A549 (cell line): Measurements from ENCODE around the gene OPRL1. TPM values are rescaled to one million over a fixed set of nuclear protein-coding genes. Genes with fewer than 3 reads are reported as not detected.

Source experiments
- ATAC-seq, 2 experiments: fragments of 200-7000 bp in 1 of 2; fragments of >200 bp in 1 of 2; cut with Nextera tagmentation in 1 of 2; cut with Tn5 transposase in 1 of 2; 3 replicates each; pipeline versions ENCODE4 v1.8.0 to v1.9.1; 2018 to 2020; ENCODE audit warnings: mild to moderate bottlenecking in 1 of 2, moderate library complexity in 1 of 2
- CTCF ChIA-PET: fragments of 300-600 bp; sonication (Branson Sonifier 250); formaldehyde crosslinking; extraction: SDS; loops from one replicate; lab custom pipeline; 2021; ENCODE audit warnings: antibody characterized with exemption, inconsistent platforms; lab: Yijun Ruan, JAX
- POLR2A ChIA-PET: fragments of 350-600 bp; formaldehyde crosslinking; extraction: SDS; loops from one replicate; lab custom pipeline; 2021; ENCODE audit warnings: antibody characterized with exemption, inconsistent platforms; lab: Yijun Ruan, JAX
- DNase-seq, 2 experiments: peaks; one replicate each; pipeline versions ENCODE4 v3.0.0 to v3.0.0-alpha.2; 2011 to 2016; ENCODE audit warnings: low read depth in 1 of 2, low spot score in 1 of 2
- FAIRE-seq: peaks from 2 replicates; lab custom pipeline; 2011; peaks lifted over from hg19 to GRCh38; lab: Jason Lieb, UNC
- H3K27ac ChIP-seq, 2 experiments: fragments of >200 bp; sonication (Bioruptor Twin); formaldehyde crosslinking; 3 replicates each; pipeline ENCODE4 v1.5.1; 2016 to 2017
- H3K4me1 ChIP-seq: fragments of >200 bp; sonication (Bioruptor Twin); formaldehyde crosslinking; 3 replicates; pipeline ENCODE4 v1.6.1; 2016
- H3K4me2 ChIP-seq: fragments of >200 bp; sonication (Bioruptor Twin); formaldehyde crosslinking; 3 replicates; pipeline ENCODE4 v1.6.1; 2016
- H3K4me3 ChIP-seq: fragments of >200 bp; sonication (Bioruptor Twin); formaldehyde crosslinking; 3 replicates; pipeline ENCODE4 v1.5.1; 2016
- H3K9me3 ChIP-seq: fragments of >200 bp; sonication (Bioruptor Twin); formaldehyde crosslinking; 3 replicates; pipeline ENCODE4 v1.6.1; 2016
- BHLHE40 ChIP-seq: IDR thresholded peaks from 2 replicates; pipeline ENCODE4 v1.6.1; 2012; ENCODE audit warnings: low read depth, low read length, inconsistent platforms
- CBX2 ChIP-seq: fragments of 200-600 bp; sonication (generic); IDR thresholded peaks from 2 replicates; pipeline ENCODE4 v1.6.1; 2016; ENCODE audit warnings: low read depth, mild to moderate bottlenecking, borderline replicate concordance
- CEBPB ChIP-seq, 2 experiments: fragments of >200 bp in 1 of 2; sonication (Bioruptor Twin) in 1 of 2; formaldehyde crosslinking in 1 of 2; IDR thresholded peaks; 2 replicates each; pipeline ENCODE4 v1.6.1; 2012 to 2016
- CHD4 ChIP-seq: fragments of 200-600 bp; sonication (generic); IDR thresholded peaks from 2 replicates; pipeline ENCODE4 v1.6.1; 2016; ENCODE audit warnings: antibody characterized with exemption, mild to moderate bottlenecking, borderline replicate concordance
- CTCF ChIP-seq: fragments of >200 bp; sonication (Bioruptor Twin); formaldehyde crosslinking; IDR thresholded peaks from 3 replicates; pipeline ENCODE4 v1.5.1; 2016
- ESRRA ChIP-seq: fragments of 150-350 bp; IDR thresholded peaks from 2 replicates; pipeline ENCODE4 v1.6.1; 2014; ENCODE audit warnings: mild to moderate bottlenecking, low read length, borderline replicate concordance
- FOSL2 ChIP-seq, 2 experiments: fragments of 450-650 bp in 1 of 2; fragments of >200 bp in 1 of 2; sonication (Bioruptor Twin) in 1 of 2; formaldehyde crosslinking; IDR thresholded peaks; 2 replicates each; pipeline versions ENCODE4 v1.5.0 to v1.6.1; 2016 to 2020; ENCODE audit warnings: mild to moderate bottlenecking in 1 of 2, moderate library complexity in 1 of 2
- HDAC2 ChIP-seq: fragments of 200-600 bp; sonication (generic); IDR thresholded peaks from 2 replicates; pipeline ENCODE4 v1.6.1; 2016
- HMGXB4 ChIP-seq: fragments of 250-450 bp; sonication (Bioruptor Pico); IDR thresholded peaks from 2 replicates; pipeline ENCODE4 v1.5.0; 2021; ENCODE audit warnings: mild to moderate bottlenecking, moderate library complexity, borderline replicate concordance
- HOXA7 ChIP-seq: fragments of 250-450 bp; sonication (Bioruptor Pico); IDR thresholded peaks from 2 replicates; pipeline ENCODE4 v1.5.0; 2020; ENCODE audit warnings: mild to moderate bottlenecking, moderate library complexity
- HOXB13 ChIP-seq: fragments of 250-450 bp; sonication (Bioruptor Pico); IDR thresholded peaks from 2 replicates; pipeline ENCODE4 v1.5.0; 2020; ENCODE audit warnings: low read depth, mild to moderate bottlenecking, moderate library complexity
- JUN ChIP-seq, 2 experiments: fragments of >200 bp; sonication (Bioruptor Twin); formaldehyde crosslinking; IDR thresholded peaks; 2 replicates in 1 of 2; 3 replicates in 1 of 2; pipeline ENCODE4 v1.6.1; 2016 to 2017
- JUNB ChIP-seq: fragments of >200 bp; sonication (Bioruptor Twin); formaldehyde crosslinking; IDR thresholded peaks from 2 replicates; pipeline ENCODE4 v1.6.1; 2016
- KDM1A ChIP-seq: fragments of 200-600 bp; sonication (generic); IDR thresholded peaks from 2 replicates; pipeline ENCODE4 v1.6.1; 2016; ENCODE audit warnings: low read depth, mild to moderate bottlenecking
- KDM5A ChIP-seq: fragments of 200-600 bp; sonication (generic); IDR thresholded peaks from 2 replicates; pipeline ENCODE4 v1.6.1; 2016; ENCODE audit warnings: antibody characterized with exemption, mild to moderate bottlenecking
- MAZ ChIP-seq: fragments of 150-350 bp; IDR thresholded peaks from 2 replicates; pipeline ENCODE4 v1.6.1; 2014; ENCODE audit warnings: antibody characterized with exemption, low read depth, low read length, borderline replicate concordance
- MYC ChIP-seq: IDR thresholded peaks from 2 replicates; pipeline ENCODE4 v1.6.1; 2012; ENCODE audit warnings: mild to moderate bottlenecking, inconsistent platforms, low read length, improper control_type of control experiment, borderline replicate concordance
- NR3C1 ChIP-seq: fragments of >200 bp; sonication (Bioruptor Twin); formaldehyde crosslinking; IDR thresholded peaks from 3 replicates; pipeline ENCODE4 v1.6.1; 2017
- PHF8 ChIP-seq: fragments of 200-600 bp; sonication (generic); IDR thresholded peaks from 2 replicates; pipeline ENCODE4 v1.6.1; 2016; ENCODE audit warnings: low read depth, mild to moderate bottlenecking, antibody characterized with exemption, moderate library complexity, borderline replicate concordance
- POLR2AphosphoS2 ChIP-seq: conservative IDR thresholded peaks from 2 replicates; pipeline ENCODE4 v1.6.1; 2012; ENCODE audit warnings: low read length, improper control_type of control experiment, inconsistent platforms
- RAD21 ChIP-seq, 2 experiments: fragments of >200 bp in 1 of 2; sonication (Bioruptor Twin) in 1 of 2; formaldehyde crosslinking in 1 of 2; IDR thresholded peaks in 1 of 2; conservative IDR thresholded peaks in 1 of 2; 2 replicates in 1 of 2; 3 replicates in 1 of 2; pipeline ENCODE4 v1.6.1; 2012 to 2018; ENCODE audit warnings: inconsistent platforms in 1 of 2
- RARB ChIP-seq: fragments of 250-450 bp; sonication (Bioruptor Pico); IDR thresholded peaks from 2 replicates; pipeline ENCODE4 v1.8.0; 2021; ENCODE audit warnings: mild to moderate bottlenecking, moderate library complexity
- RFX5 ChIP-seq: fragments of 450-650 bp; IDR thresholded peaks from 2 replicates; pipeline ENCODE4 v1.7.1; 2014; ENCODE audit warnings: antibody characterized with exemption, mild to moderate bottlenecking, moderate library complexity
- SREBF2 ChIP-seq: fragments of 450-650 bp; IDR thresholded peaks from 2 replicates; pipeline ENCODE4 v1.6.1; 2014; ENCODE audit warnings: mild to moderate bottlenecking, moderate library complexity
- TP53 ChIP-seq: fragments of 250-450 bp; sonication (Bioruptor Pico); IDR thresholded peaks from 2 replicates; pipeline ENCODE4 v1.5.0; 2021; ENCODE audit warnings: mild to moderate bottlenecking, moderate library complexity
- ZSCAN20 ChIP-seq: fragments of 250-450 bp; sonication (Bioruptor Pico); IDR thresholded peaks from 2 replicates; pipeline ENCODE4 v1.8.0; 2022; ENCODE audit warnings: mild to moderate bottlenecking, moderate library complexity
- WGBS: methylation state at CpG from one replicate; pipeline ENCODE4 v1.1.6; 2017; ENCODE audit errors: missing lambda C conversion rate; 5-methylcytosine and 5-hydroxymethylcytosine counted together
- polyA plus RNA-seq, 4 experiments: library from polyadenylated mRNA; depleted of rRNA in 3 of 4; stranded (reverse); fragments of >200 nt; fragmentation: RNase III in 1 of 4; extraction: RNeasy Plus Mini Kit Qiagen cat#74134 plus additional on column Dnase treatment in 1 of 4; gene quantifications; 2 replicates in 3 of 4; 3 replicates in 1 of 4; pipeline ENCODE4 v1.2.3, GENCODE V29; 2011 to 2017
- TF ChIP-seq, protein P1 (sequence below): IDR thresholded peaks from 2 replicates; pipeline ENCODE4 v1.6.1; 2012
- TF ChIP-seq, protein P2 (sequence below): IDR thresholded peaks from 2 replicates; pipeline ENCODE4 v1.6.1; 2012; ENCODE audit warnings: low read depth, borderline replicate concordance
- TF ChIP-seq, protein P3 (sequence below): fragments of 150-350 bp; IDR thresholded peaks from 2 replicates; pipeline ENCODE4 v1.6.1; 2014; ENCODE audit warnings: low read depth, mild to moderate bottlenecking, low read length

Gene OPRL1
- polyA plus RNA-seq, 2 of the 4 experiments (the other 2 are of a cell fraction) = 0.54 to 1.2 TPM

DNA sequence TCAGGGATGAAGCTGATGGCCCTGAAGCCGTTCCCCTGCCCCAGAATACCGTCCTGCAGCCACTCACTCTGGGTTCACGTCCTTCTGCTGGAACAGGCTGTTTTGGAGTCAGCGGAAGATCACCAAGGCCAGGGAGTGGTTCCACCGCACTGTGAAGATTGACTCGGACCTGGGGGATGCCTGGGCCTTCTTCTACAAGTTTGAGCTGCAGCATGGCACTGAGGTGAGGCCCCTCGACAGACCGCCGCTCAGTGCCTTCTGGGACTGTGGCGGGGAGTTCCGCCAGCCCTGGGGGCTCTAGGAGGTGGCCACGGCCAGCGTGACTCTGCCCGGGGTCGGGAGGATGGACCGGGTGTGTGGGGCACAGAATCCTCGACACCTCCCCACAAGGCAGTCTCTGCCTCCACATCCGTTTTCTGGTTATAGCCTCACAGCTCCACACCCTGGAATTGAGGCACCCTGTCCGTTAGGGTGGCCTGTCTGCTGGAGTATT lies 48.0 kb upstream of the OPRL1 start:
- WGBS = 91% methylated on average over 19 of the region's 19 CpGs
- Histone ChIP-seq H3K4me1 (0 out of 3 replicates have a peak, but pooled peaks cover 2% of the 10 kb centered on the region), H3K9me3 (no peaks in the 10 kb centered on the region), H3K4me2 (no peak overlapping the region), H3K27ac (no peak overlapping the region), H3K4me3 (no peak overlapping the region)
- POLR2A ChIA-PET = no interaction called here
- ATAC-seq = no peak
- no peak for DNase-seq
- TF ChIP-seq, protein P1, sequence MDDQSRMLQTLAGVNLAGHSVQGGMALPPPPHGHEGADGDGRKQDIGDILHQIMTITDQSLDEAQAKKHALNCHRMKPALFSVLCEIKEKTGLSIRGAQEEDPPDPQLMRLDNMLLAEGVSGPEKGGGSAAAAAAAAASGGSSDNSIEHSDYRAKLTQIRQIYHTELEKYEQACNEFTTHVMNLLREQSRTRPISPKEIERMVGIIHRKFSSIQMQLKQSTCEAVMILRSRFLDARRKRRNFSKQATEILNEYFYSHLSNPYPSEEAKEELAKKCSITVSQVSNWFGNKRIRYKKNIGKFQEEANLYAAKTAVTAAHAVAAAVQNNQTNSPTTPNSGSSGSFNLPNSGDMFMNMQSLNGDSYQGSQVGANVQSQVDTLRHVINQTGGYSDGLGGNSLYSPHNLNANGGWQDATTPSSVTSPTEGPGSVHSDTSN = no peak
- TF ChIP-seq TP53 (CRISPR knock-in tag) (no peak), CTCF (no peak), CBX2 (no peak), KDM1A (no peak), HOXB13 (CRISPR knock-in tag) (no peak), RFX5 (no peak), MAZ (no peak), PHF8 (no peak), FOSL2 (IDR thresholded peaks at IDR 0.05) (no peak), FOSL2 (CRISPR knock-in tag; IDR thresholded peaks at IDR 0.05) (no peak), BHLHE40 (no peak), CHD4 (no peak)
- TF ChIP-seq, protein P2, sequence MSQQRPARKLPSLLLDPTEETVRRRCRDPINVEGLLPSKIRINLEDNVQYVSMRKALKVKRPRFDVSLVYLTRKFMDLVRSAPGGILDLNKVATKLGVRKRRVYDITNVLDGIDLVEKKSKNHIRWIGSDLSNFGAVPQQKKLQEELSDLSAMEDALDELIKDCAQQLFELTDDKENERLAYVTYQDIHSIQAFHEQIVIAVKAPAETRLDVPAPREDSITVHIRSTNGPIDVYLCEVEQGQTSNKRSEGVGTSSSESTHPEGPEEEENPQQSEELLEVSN = no peak
- TF ChIP-seq, protein P3, sequence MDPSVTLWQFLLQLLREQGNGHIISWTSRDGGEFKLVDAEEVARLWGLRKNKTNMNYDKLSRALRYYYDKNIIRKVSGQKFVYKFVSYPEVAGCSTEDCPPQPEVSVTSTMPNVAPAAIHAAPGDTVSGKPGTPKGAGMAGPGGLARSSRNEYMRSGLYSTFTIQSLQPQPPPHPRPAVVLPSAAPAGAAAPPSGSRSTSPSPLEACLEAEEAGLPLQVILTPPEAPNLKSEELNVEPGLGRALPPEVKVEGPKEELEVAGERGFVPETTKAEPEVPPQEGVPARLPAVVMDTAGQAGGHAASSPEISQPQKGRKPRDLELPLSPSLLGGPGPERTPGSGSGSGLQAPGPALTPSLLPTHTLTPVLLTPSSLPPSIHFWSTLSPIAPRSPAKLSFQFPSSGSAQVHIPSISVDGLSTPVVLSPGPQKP = no peak
- no peak for FAIRE-seq
- CTCF ChIA-PET = interaction anchor here (1.4 to 1.5 kb wide), 2 partner anchors 9 to 58 kb away, joined by 4 read pairs; no protein-coding TSS in a partner anchor

DNA sequence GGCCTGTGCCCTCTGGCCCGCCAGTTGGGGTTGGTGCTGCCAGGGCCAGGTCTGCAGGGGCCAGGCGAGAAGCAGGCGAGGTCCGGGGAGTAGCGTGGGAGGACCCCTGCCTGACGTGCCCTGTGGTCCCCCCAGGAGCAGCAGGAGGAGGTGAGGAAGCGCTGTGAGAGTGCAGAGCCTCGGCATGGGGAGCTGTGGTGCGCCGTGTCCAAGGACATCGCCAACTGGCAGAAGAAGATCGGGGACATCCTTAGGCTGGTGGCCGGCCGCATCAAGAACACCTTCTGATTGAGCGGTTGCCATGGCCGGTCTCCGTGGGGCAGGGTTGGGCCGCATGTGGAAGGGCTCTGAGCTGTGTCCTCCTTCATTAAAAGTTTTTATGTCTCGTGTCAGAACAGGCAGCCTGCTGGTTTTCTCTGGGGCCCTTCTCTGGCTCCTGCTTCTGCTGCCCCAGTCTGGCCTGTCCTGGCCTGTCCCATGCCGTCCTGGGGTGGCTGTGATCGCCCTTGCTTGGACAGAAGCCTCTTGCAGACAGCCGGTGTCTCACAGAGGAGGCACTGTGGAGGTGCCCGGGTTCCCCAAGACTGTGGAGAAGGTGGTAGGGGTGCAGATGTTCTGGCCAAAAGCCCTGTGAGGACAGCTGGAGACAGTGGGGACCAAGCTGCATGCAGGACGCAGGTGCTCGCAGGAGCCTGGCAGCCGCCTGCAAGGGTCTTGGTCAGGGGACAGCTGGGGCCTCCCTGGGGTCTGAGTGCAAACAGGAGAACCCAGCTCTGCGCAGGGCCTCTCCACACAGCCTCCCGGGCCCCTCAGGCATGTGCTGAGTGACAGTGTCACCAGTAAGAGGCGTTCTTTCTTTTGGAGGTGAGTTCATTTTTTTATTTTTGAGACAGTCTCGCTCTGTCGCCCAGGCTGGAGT lies 46.9 kb upstream of the OPRL1 start:
- ATAC-seq = no peak
- POLR2A ChIA-PET = no interaction called here
- no peak for DNase-seq
- Histone ChIP-seq H3K4me3 (no peak overlapping the region), H3K4me1 (peaks cover 5% of the 10 kb centered on the region; the same call in 2 of the 3 replicates), H3K4me2 (no peak overlapping the region), H3K9me3 (no peaks in the 10 kb centered on the region), H3K27ac (no peak overlapping the region)
- CTCF ChIA-PET = interaction anchor here (0.7 to 2.4 kb wide), 4 partner anchors 25 to 87 kb away, joined by 3 to 9 read pairs (median 4); no protein-coding TSS in a partner anchor
- TF ChIP-seq CEBPB (IDR thresholded peaks at IDR 0.05) = no peak
- TF ChIP-seq SREBF2 = no peak
- TF ChIP-seq POLR2AphosphoS2 = no peak
- TF ChIP-seq HDAC2 = no peak
- no peak for TF ChIP-seq NR3C1
- no peak for TF ChIP-seq JUNB
- no peak for TF ChIP-seq RARB (CRISPR knock-in tag)
- TF ChIP-seq KDM5A = no peak
- no peak for TF ChIP-seq CHD4
- no peak for TF ChIP-seq ESRRA
- no peak for TF ChIP-seq RAD21 (conservative IDR thresholded peaks at IDR 0.05 in 1 of 2, IDR thresholded peaks at IDR 0.05 in 1 of 2)
- TF ChIP-seq HMGXB4 (CRISPR knock-in tag) = no peak
- TF ChIP-seq ZSCAN20 (CRISPR knock-in tag) = no peak
- TF ChIP-seq JUN (IDR thresholded peaks at IDR 0.05) = no peak
- TF ChIP-seq RFX5 = no peak
- TF ChIP-seq HOXA7 (CRISPR knock-in tag) = no peak
- no peak for TF ChIP-seq FOSL2 (IDR thresholded peaks at IDR 0.05)
- no peak for TF ChIP-seq FOSL2 (CRISPR knock-in tag; IDR thresholded peaks at IDR 0.05)
- no peak for TF ChIP-seq MYC
- FAIRE-seq = no peak
- 90% methylated on average over 31 of the region's 31 CpGs for WGBS
